ENCODE measurements around the gene ERC2.

DNA sequence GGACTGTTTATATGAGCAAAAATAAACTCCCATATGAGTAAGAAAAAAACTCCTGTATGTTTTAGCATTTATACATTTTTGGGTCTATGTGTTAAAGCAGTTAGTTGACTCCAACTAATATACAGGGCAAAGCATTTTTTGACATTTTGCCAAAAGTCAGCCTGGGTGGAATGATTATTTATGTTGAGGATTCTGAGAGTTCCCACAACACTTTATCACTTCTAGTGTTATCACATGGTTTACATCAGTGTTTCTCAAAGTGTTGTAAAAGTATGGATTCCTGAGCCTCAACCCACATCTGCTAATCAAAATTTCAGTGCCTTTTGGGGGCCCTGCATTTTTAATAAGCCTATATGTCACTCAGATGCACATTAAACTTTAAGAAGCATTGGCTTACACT, 643.9 kb downstream of the ERC2 start:
- TF ChIP-seq POLR2AphosphoS5 (IDR thresholded peaks at IDR 0.05; ENCODE audit: low read depth, low read length) (no peak), SIRT6 (IDR thresholded peaks at IDR 0.05; ENCODE audit: low read length) (no peak), RAD21 (IDR thresholded peaks at IDR 0.05 in 1 of 2, conservative IDR thresholded peaks at IDR 0.05 in 1 of 2; ENCODE audit: low read depth in 2 of 2, low read length in 2 of 2) (no peak), CTCF (IDR thresholded peaks at IDR 0.05; ENCODE audit: control extremely low read depth in 1 of 3, insufficient read depth in 1 of 3, low read depth in 1 of 3, low read length in 3 of 3) (no peak)

Data from H1 (cell line).